ENCODE measurements around the gene CFAP299. TPM values are rescaled to one million over a fixed set of nuclear protein-coding genes. Genes with fewer than 3 reads are reported as not detected.

Gene CFAP299
- total RNA-seq, 1 donor from 2014 or later: 5.1 TPM

- no peaks in the 10 kb centered on the region for H3K4me1 ChIP-seq
- intact Hi-C loops (cut with DNase I): no loop called here
- no peak overlapping the region for H3K27ac ChIP-seq
- H3K36me3 ChIP-seq: no peaks in the 10 kb centered on the region
- H3K27me3 ChIP-seq (ENCODE audit: low read depth): peaks cover 4% of the 10 kb centered on the region
- no peak for TF ChIP-seq CTCF (IDR thresholded peaks at IDR 0.05)
- DNase-seq: no peak
- ATAC-seq: peak; percentile 65 to 94
- H3K4me3 ChIP-seq: no peak overlapping the region
- H3K9me3 ChIP-seq: no peaks in the 10 kb centered on the region
Observed at GRCh38 chr4:80307774-80308465, 27.6 kb upstream of the CFAP299 start.

GRCh38 chr4:80308466-80308822, 27.1 kb upstream of the CFAP299 start:
- H3K9me3 ChIP-seq: no peaks in the 10 kb centered on the region
- peaks cover 4% of the 10 kb centered on the region for H3K27me3 ChIP-seq (ENCODE audit: low read depth)
- intact Hi-C loops (cut with DNase I): no loop called here
- no peak overlapping the region for H3K4me3 ChIP-seq
- no peaks in the 10 kb centered on the region for H3K4me1 ChIP-seq
- DNase-seq (no peak), ATAC-seq (no peak)
- no peak overlapping the region for H3K27ac ChIP-seq
- H3K36me3 ChIP-seq: no peaks in the 10 kb centered on the region
- TF ChIP-seq CTCF (IDR thresholded peaks at IDR 0.05): no peak

GRCh38 chr4:80309294-80310004, 26.1 kb upstream of the CFAP299 start:
- Histone ChIP-seq H3K4me3 (no peak overlapping the region), H3K9me3 (no peaks in the 10 kb centered on the region), H3K27me3 (ENCODE audit: low read depth) (peaks cover 4% of the 10 kb centered on the region), H3K36me3 (no peaks in the 10 kb centered on the region), H3K27ac (no peak overlapping the region), H3K4me1 (no peaks in the 10 kb centered on the region)
- no peak for TF ChIP-seq CTCF (IDR thresholded peaks at IDR 0.05)
- intact Hi-C loops (cut with DNase I): no loop called here
- no peak for DNase-seq
- ATAC-seq: no peak

- no peak for DNase-seq
- Histone ChIP-seq H3K4me1 (no peaks in the 10 kb centered on the region), H3K27ac (no peak overlapping the region), H3K27me3 (ENCODE audit: low read depth) (peaks cover 4% of the 10 kb centered on the region), H3K4me3 (no peak overlapping the region), H3K9me3 (no peaks in the 10 kb centered on the region), H3K36me3 (no peaks in the 10 kb centered on the region)
- TF ChIP-seq CTCF (IDR thresholded peaks at IDR 0.05): no peak
- ATAC-seq: no peak
- intact Hi-C loops (cut with DNase I): no loop called here
Observed at GRCh38 chr4:80311130-80311529, 24.4 kb upstream of the CFAP299 start.

DNA sequence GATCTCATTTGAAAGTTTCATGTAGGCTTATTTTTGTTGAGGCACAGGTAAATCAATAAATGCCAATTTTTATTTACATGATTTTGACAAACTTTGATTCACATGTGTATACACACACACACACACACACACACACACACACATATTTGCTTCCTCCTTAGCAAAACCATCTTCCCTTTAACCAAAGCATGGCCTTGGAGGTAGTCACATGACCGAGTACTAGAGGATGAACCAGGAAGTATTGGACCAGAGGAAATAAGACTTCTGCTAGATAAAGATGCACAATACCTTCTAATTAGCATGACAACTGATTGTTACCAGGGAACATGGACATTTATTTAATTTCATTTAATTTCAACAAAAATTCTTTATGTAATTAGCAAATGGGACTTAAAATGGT, 23.4 kb upstream of the CFAP299 start:
- H3K4me1 ChIP-seq: no peaks in the 10 kb centered on the region
- intact Hi-C loops (cut with DNase I): no loop called here
- H3K4me3 ChIP-seq: no peak overlapping the region
- no peaks in the 10 kb centered on the region for H3K36me3 ChIP-seq
- peaks cover 4% of the 10 kb centered on the region for H3K27me3 ChIP-seq (ENCODE audit: low read depth)
- ATAC-seq (no peak), DNase-seq (no peak)
- H3K27ac ChIP-seq: no peak overlapping the region
- no peaks in the 10 kb centered on the region for H3K9me3 ChIP-seq
- TF ChIP-seq CTCF (IDR thresholded peaks at IDR 0.05): no peak
